HEK293 (cell line): Measurements from ENCODE around the gene POMC.

Experiments
- CTCF ChIA-PET: fragments of 350-600 bp; formaldehyde crosslinking; extraction: SDS; loops from one replicate; lab custom pipeline; 2021; ENCODE audit warnings: antibody characterized with exemption; lab: Yijun Ruan, JAX
- POLR2A ChIA-PET: fragments of 300-600 bp; formaldehyde crosslinking; extraction: SDS; loops from one replicate; lab custom pipeline; 2020; ENCODE audit warnings: antibody characterized with exemption, inconsistent platforms; lab: Yijun Ruan, JAX
- H3K27ac ChIP-seq: fragments of 200-500 bp; sonication (Bioruptor generic); 2 replicates; pipeline ENCODE4 v1.5.1; 2014; ENCODE audit warnings: low read depth, low read length, control low read depth, inconsistent platforms; ENCODE audit errors: extremely low read depth
- H3K36me3 ChIP-seq, 2 experiments: fragments of 200-500 bp in 1 of 2; sonication (Bioruptor generic) in 1 of 2; 1 replicate in 1 of 2; 2 replicates in 1 of 2; pipeline ENCODE4 v1.5.1; 2014 to 2017; ENCODE audit warnings: inconsistent platforms in 2 of 2, low read length in 2 of 2; ENCODE audit not compliant: control insufficient read depth in 2 of 2, insufficient read depth in 1 of 2
- H3K4me1 ChIP-seq: fragments of 200-500 bp; sonication (Bioruptor generic); 2 replicates; pipeline ENCODE4 v1.5.1; 2014; ENCODE audit warnings: mild to moderate bottlenecking, low read length, inconsistent platforms; ENCODE audit not compliant: control insufficient read depth, insufficient read depth
- H3K4me3 ChIP-seq: 2 replicates; pipeline ENCODE4 v1.5.1; 2011; ENCODE audit warnings: low read depth, mild to moderate bottlenecking, control low read depth, low read length, moderate library complexity
- H3K9me3 ChIP-seq: fragments of 200-500 bp; sonication (Bioruptor generic); 2 replicates; pipeline ENCODE4 v1.5.1; 2014; ENCODE audit warnings: low read depth, low read length, inconsistent platforms; ENCODE audit not compliant: control insufficient read depth, insufficient read depth
- EGR2 ChIP-seq: fragments of 450-650 bp; formaldehyde crosslinking; IDR thresholded peaks from 2 replicates; pipeline ENCODE4 v1.5.1; 2016; ENCODE audit warnings: low read depth, missing biosample characterization, missing genetic modification characterization
- FEZF1 ChIP-seq: fragments of 450-650 bp; formaldehyde crosslinking; IDR thresholded peaks from 2 replicates; pipeline ENCODE4 v1.5.1; 2016; ENCODE audit warnings: missing biosample characterization, missing genetic modification characterization
- KLF8 ChIP-seq: fragments of 450-650 bp; formaldehyde crosslinking; IDR thresholded peaks from 2 replicates; pipeline ENCODE4 v1.5.1; 2016; ENCODE audit warnings: missing biosample characterization, missing genetic modification characterization
- SETDB1 ChIP-seq: IDR thresholded peaks from one replicate; pipeline ENCODE4 v1.6.1; 2017; ENCODE audit warnings: mild to moderate bottlenecking, low read length, moderate library complexity, mixed read lengths; ENCODE audit not compliant: insufficient read length
- ZFHX2 ChIP-seq: fragments of 450-650 bp; formaldehyde crosslinking; conservative IDR thresholded peaks from 2 replicates; pipeline ENCODE4 v1.5.1; 2016; ENCODE audit warnings: missing biosample characterization, missing genetic modification characterization
- ZNF239 ChIP-seq: fragments of 450-650 bp; formaldehyde crosslinking; IDR thresholded peaks from 2 replicates; pipeline ENCODE4 v1.5.1; 2016; ENCODE audit warnings: missing biosample characterization, missing genetic modification characterization
- ZNF266 ChIP-seq: fragments of 450-650 bp; formaldehyde crosslinking; IDR thresholded peaks from 2 replicates; pipeline ENCODE4 v1.5.1; 2016; ENCODE audit warnings: missing biosample characterization, missing genetic modification characterization, low read depth
- ZNF335 ChIP-seq: fragments of 450-650 bp; formaldehyde crosslinking; conservative IDR thresholded peaks from 2 replicates; pipeline ENCODE4 v1.5.1; 2016; ENCODE audit warnings: missing biosample characterization, missing genetic modification characterization
- ZNF391 ChIP-seq: fragments of 450-650 bp; formaldehyde crosslinking; IDR thresholded peaks from 2 replicates; pipeline ENCODE4 v1.5.1; 2016; ENCODE audit warnings: low read depth, missing biosample characterization, missing genetic modification characterization, borderline replicate concordance
- ZNF416 ChIP-seq: fragments of 450-650 bp; formaldehyde crosslinking; IDR thresholded peaks from 2 replicates; pipeline ENCODE4 v1.5.1; 2016; ENCODE audit warnings: missing biosample characterization, missing genetic modification characterization
- ZNF48 ChIP-seq: fragments of 450-650 bp; formaldehyde crosslinking; IDR thresholded peaks from 2 replicates; pipeline ENCODE4 v1.5.1; 2016; ENCODE audit warnings: missing biosample characterization, missing genetic modification characterization
- ZNF621 ChIP-seq: fragments of 450-650 bp; formaldehyde crosslinking; IDR thresholded peaks from 2 replicates; pipeline ENCODE4 v1.5.1; 2017; ENCODE audit warnings: missing biosample characterization, missing genetic modification characterization
- ZNF623 ChIP-seq: fragments of 450-650 bp; formaldehyde crosslinking; IDR thresholded peaks from 2 replicates; pipeline ENCODE4 v1.5.1; 2016; ENCODE audit warnings: missing biosample characterization, missing genetic modification characterization
- ZNF677 ChIP-seq: fragments of 450-650 bp; IDR thresholded peaks from 2 replicates; pipeline ENCODE4 v1.5.0; 2018; ENCODE audit warnings: missing biosample characterization, mild to moderate bottlenecking, missing genetic modification characterization, moderate library complexity
- ZNF791 ChIP-seq: fragments of 450-650 bp; formaldehyde crosslinking; IDR thresholded peaks from 2 replicates; pipeline ENCODE4 v1.5.1; 2016; ENCODE audit warnings: missing biosample characterization, missing genetic modification characterization
- ZNF837 ChIP-seq: fragments of 450-650 bp; formaldehyde crosslinking; IDR thresholded peaks from 2 replicates; pipeline ENCODE4 v1.5.1; 2016; ENCODE audit warnings: missing biosample characterization, missing genetic modification characterization
- ZSCAN16 ChIP-seq: fragments of 450-650 bp; formaldehyde crosslinking; IDR thresholded peaks from 2 replicates; pipeline ENCODE4 v1.5.1; 2016; ENCODE audit warnings: missing biosample characterization, missing genetic modification characterization
- TF ChIP-seq, protein P1 (sequence below): fragments of 450-650 bp; formaldehyde crosslinking; IDR thresholded peaks from 2 replicates; pipeline ENCODE4 v1.5.1; 2016; ENCODE audit warnings: missing biosample characterization, missing genetic modification characterization
- TF ChIP-seq, protein P2 (sequence below): fragments of 450-650 bp; formaldehyde crosslinking; IDR thresholded peaks from 2 replicates; pipeline ENCODE4 v1.5.1; 2016; ENCODE audit warnings: missing biosample characterization, missing genetic modification characterization
- TF ChIP-seq, protein P3 (sequence below): fragments of 450-650 bp; formaldehyde crosslinking; IDR thresholded peaks from 2 replicates; pipeline ENCODE4 v1.5.1; 2016; ENCODE audit warnings: missing biosample characterization, missing genetic modification characterization, borderline replicate concordance
- TF ChIP-seq, protein P4 (sequence below): fragments of 450-650 bp; formaldehyde crosslinking; IDR thresholded peaks from 2 replicates; pipeline ENCODE4 v1.5.1; 2017; ENCODE audit warnings: missing biosample characterization, missing genetic modification characterization
- TF ChIP-seq, protein P5 (sequence below): fragments of 450-650 bp; formaldehyde crosslinking; IDR thresholded peaks from 2 replicates; pipeline ENCODE4 v1.5.1; 2016; ENCODE audit warnings: missing biosample characterization, missing genetic modification characterization
- TF ChIP-seq, protein P6 (sequence below): IDR thresholded peaks from 2 replicates; pipeline ENCODE4 v1.6.1; 2011; ENCODE audit warnings: mild to moderate bottlenecking, low read depth, low read length, borderline replicate concordance

POMC gene

DNA sequence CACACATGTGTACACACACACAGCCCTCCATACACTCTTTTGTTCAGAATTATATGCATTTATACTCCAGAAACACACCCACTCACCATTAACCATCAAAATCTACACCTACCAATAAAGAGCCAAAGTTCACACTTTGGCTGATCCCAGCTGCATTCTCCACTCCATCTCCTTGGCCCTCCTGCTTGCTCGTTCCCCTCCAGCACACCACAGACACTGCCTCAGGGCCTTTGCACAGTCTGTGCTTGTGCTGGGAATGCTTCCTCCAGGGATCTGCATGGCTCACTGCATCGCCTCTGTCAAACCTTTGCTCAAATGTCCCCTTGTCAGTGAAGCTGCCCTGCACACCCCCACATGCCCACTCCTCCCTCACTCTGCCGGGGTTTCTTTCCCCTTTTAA, 46.0 kb downstream of the POMC start:
- H3K4me1 ChIP-seq: no peaks in the 10 kb centered on the region
- TF ChIP-seq ZNF48 (tag by site-specific recombination) (no peak), ZNF623 (tag by site-specific recombination) (peak; percentile 91)
- CTCF ChIA-PET: interaction anchor here (5.0 kb wide), 1 partner anchor 147 kb away, joined by 26 read pairs; no protein-coding TSS in a partner anchor
- POLR2A ChIA-PET: no interaction called here
- H3K36me3 ChIP-seq: no peaks in the 10 kb centered on the region
- H3K27ac ChIP-seq: no peak overlapping the region
- no peaks in the 10 kb centered on the region for H3K9me3 ChIP-seq
- no peak overlapping the region for H3K4me3 ChIP-seq

DNA sequence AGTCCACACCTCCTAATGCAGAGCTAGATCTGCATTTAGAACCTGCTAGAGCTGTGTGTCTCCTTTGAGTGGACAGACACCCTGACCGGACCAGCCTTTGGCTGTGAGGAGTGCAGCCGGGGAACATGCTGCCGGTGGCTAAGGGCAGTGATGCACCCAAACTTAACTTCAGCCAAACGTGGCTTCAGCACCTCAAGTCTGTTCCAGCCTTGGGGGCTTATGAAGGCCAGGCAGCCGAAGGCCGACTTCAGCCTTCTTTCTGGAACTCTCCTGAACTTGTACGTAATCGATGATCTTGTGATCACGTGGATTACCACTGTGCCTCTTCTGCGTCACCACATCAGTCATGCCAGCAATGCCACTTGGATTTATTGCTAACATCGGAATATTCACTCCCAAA, 49.1 kb downstream of the POMC start:
- TF ChIP-seq KLF8 (tag by site-specific recombination) (no peak), ZNF677 (no peak), ZNF791 (no peak), ZNF621 (tag by site-specific recombination) (no peak), EGR2 (tag by site-specific recombination) (no peak), ZNF416 (no peak), ZNF266 (tag by site-specific recombination) (no peak), ZNF837 (tag by site-specific recombination) (no peak)
- TF ChIP-seq, protein P1, sequence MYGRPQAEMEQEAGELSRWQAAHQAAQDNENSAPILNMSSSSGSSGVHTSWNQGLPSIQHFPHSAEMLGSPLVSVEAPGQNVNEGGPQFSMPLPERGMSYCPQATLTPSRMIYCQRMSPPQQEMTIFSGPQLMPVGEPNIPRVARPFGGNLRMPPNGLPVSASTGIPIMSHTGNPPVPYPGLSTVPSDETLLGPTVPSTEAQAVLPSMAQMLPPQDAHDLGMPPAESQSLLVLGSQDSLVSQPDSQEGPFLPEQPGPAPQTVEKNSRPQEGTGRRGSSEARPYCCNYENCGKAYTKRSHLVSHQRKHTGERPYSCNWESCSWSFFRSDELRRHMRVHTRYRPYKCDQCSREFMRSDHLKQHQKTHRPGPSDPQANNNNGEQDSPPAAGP (tag by site-specific recombination): no peak
- TF ChIP-seq, protein P2, sequence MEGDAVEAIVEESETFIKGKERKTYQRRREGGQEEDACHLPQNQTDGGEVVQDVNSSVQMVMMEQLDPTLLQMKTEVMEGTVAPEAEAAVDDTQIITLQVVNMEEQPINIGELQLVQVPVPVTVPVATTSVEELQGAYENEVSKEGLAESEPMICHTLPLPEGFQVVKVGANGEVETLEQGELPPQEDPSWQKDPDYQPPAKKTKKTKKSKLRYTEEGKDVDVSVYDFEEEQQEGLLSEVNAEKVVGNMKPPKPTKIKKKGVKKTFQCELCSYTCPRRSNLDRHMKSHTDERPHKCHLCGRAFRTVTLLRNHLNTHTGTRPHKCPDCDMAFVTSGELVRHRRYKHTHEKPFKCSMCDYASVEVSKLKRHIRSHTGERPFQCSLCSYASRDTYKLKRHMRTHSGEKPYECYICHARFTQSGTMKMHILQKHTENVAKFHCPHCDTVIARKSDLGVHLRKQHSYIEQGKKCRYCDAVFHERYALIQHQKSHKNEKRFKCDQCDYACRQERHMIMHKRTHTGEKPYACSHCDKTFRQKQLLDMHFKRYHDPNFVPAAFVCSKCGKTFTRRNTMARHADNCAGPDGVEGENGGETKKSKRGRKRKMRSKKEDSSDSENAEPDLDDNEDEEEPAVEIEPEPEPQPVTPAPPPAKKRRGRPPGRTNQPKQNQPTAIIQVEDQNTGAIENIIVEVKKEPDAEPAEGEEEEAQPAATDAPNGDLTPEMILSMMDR (tag by site-specific recombination): no peak
- TF ChIP-seq, protein P3, sequence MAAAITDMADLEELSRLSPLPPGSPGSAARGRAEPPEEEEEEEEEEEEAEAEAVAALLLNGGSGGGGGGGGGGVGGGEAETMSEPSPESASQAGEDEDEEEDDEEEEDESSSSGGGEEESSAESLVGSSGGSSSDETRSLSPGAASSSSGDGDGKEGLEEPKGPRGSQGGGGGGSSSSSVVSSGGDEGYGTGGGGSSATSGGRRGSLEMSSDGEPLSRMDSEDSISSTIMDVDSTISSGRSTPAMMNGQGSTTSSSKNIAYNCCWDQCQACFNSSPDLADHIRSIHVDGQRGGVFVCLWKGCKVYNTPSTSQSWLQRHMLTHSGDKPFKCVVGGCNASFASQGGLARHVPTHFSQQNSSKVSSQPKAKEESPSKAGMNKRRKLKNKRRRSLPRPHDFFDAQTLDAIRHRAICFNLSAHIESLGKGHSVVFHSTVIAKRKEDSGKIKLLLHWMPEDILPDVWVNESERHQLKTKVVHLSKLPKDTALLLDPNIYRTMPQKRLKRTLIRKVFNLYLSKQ (tag by site-specific recombination): no peak
- Histone ChIP-seq H3K4me3 (no peak overlapping the region), H3K9me3 (no peaks in the 10 kb centered on the region), H3K27ac (no peak overlapping the region), H3K4me1 (no peaks in the 10 kb centered on the region), H3K36me3 (no peaks in the 10 kb centered on the region)
- CTCF ChIA-PET: interaction anchor here (1.0 to 5.0 kb wide), 4 partner anchors 8 to 144 kb away, joined by 3 to 26 read pairs (median 4); no protein-coding TSS in a partner anchor
- POLR2A ChIA-PET: interaction anchor here (0.6 kb wide), 2 partner anchors 31 to 1192 kb away, joined by 4 to 10 read pairs; no protein-coding TSS in a partner anchor

DNA sequence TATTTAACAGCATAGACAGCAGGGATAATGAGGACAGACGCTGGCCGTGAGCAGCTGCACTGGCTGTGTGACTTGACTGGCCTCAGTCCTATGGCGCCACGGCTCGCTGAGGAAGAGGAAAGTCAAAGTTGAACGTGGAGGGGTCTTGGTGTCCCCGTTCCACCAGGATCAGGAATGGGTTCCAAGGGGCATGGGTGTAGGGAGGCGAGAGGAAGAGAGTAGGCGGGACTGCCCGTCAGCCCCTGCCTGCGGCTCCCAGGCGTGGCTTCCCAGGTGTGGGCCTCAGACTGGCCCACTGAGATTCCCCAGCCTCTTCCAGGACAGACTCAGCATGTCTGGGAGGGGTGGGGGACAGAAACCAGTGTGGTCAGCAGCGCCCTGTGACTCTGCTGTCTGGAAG, 51.4 kb downstream of the POMC start:
- Histone ChIP-seq H3K4me3 (no peak overlapping the region), H3K4me1 (no peaks in the 10 kb centered on the region), H3K9me3 (no peaks in the 10 kb centered on the region), H3K27ac (no peak overlapping the region), H3K36me3 (no peaks in the 10 kb centered on the region)
- POLR2A ChIA-PET: no interaction called here
- CTCF ChIA-PET: no interaction called here
- TF ChIP-seq ZNF335 (tag by site-specific recombination) (no peak), FEZF1 (tag by site-specific recombination) (no peak), ZNF239 (tag by site-specific recombination) (no peak), ZNF391 (no peak), SETDB1 (no peak), ZSCAN16 (tag by site-specific recombination) (no peak), ZFHX2 (tag by site-specific recombination) (no peak)
- TF ChIP-seq, protein P4, sequence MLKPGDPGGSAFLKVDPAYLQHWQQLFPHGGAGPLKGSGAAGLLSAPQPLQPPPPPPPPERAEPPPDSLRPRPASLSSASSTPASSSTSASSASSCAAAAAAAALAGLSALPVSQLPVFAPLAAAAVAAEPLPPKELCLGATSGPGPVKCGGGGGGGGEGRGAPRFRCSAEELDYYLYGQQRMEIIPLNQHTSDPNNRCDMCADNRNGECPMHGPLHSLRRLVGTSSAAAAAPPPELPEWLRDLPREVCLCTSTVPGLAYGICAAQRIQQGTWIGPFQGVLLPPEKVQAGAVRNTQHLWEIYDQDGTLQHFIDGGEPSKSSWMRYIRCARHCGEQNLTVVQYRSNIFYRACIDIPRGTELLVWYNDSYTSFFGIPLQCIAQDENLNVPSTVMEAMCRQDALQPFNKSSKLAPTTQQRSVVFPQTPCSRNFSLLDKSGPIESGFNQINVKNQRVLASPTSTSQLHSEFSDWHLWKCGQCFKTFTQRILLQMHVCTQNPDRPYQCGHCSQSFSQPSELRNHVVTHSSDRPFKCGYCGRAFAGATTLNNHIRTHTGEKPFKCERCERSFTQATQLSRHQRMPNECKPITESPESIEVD (tag by site-specific recombination): no peak
- TF ChIP-seq, protein P5, sequence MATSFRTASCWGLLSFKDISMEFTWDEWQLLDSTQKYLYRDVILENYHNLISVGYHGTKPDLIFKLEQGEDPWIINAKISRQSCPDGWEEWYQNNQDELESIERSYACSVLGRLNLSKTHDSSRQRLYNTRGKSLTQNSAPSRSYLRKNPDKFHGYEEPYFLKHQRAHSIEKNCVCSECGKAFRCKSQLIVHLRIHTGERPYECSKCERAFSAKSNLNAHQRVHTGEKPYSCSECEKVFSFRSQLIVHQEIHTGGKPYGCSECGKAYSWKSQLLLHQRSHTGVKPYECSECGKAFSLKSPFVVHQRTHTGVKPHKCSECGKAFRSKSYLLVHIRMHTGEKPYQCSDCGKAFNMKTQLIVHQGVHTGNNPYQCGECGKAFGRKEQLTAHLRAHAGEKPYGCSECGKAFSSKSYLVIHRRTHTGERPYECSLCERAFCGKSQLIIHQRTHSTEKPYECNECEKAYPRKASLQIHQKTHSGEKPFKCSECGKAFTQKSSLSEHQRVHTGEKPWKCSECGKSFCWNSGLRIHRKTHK (tag by site-specific recombination): no peak
- TF ChIP-seq, protein P6, sequence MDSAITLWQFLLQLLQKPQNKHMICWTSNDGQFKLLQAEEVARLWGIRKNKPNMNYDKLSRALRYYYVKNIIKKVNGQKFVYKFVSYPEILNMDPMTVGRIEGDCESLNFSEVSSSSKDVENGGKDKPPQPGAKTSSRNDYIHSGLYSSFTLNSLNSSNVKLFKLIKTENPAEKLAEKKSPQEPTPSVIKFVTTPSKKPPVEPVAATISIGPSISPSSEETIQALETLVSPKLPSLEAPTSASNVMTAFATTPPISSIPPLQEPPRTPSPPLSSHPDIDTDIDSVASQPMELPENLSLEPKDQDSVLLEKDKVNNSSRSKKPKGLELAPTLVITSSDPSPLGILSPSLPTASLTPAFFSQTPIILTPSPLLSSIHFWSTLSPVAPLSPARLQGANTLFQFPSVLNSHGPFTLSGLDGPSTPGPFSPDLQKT: no peak
